ENCODE measurements around the gene TSHZ2.

Gene TSHZ2

GRCh38 chr20:53296451-53297153 is 324.4 kb downstream of the TSHZ2 start:
- no peak for TF ChIP-seq CTCF (IDR thresholded peaks at IDR 0.05; ENCODE audit: low read depth, low read length)
- DNase-seq (ENCODE audit: extremely low read depth, low read depth) = no peak

- TF ChIP-seq CTCF (IDR thresholded peaks at IDR 0.05; ENCODE audit: low read depth, low read length) = no peak
- no peak for DNase-seq (ENCODE audit: extremely low read depth, low read depth)
Observed at GRCh38 chr20:53297154-53297529, 325.0 kb downstream of the TSHZ2 start.

- no peak for TF ChIP-seq CTCF (IDR thresholded peaks at IDR 0.05; ENCODE audit: low read depth, low read length)
- no peak for DNase-seq (ENCODE audit: extremely low read depth, low read depth)
Observed at GRCh38 chr20:53298260-53298659, 326.1 kb downstream of the TSHZ2 start.

GRCh38 chr20:53298911-53299310 is 326.8 kb downstream of the TSHZ2 start:
- DNase-seq (ENCODE audit: extremely low read depth, low read depth) = no peak
- no peak for TF ChIP-seq CTCF (IDR thresholded peaks at IDR 0.05; ENCODE audit: low read depth, low read length)

GRCh38 chr20:53299831-53300230 is 327.7 kb downstream of the TSHZ2 start:
- no peak for DNase-seq (ENCODE audit: extremely low read depth, low read depth)
- TF ChIP-seq CTCF (IDR thresholded peaks at IDR 0.05; ENCODE audit: low read depth, low read length) = no peak

- no peak for TF ChIP-seq CTCF (IDR thresholded peaks at IDR 0.05; ENCODE audit: low read depth, low read length)
- DNase-seq (ENCODE audit: extremely low read depth, low read depth) = no peak
Observed at GRCh38 chr20:53301869-53302268, 329.7 kb downstream of the TSHZ2 start.

- no peak for DNase-seq (ENCODE audit: extremely low read depth, low read depth)
- no peak for TF ChIP-seq CTCF (IDR thresholded peaks at IDR 0.05; ENCODE audit: low read depth, low read length)
Observed at GRCh38 chr20:53302695-53303412, 330.7 kb downstream of the TSHZ2 start.
